Panc1 (cell line): ENCODE results near the gene GJB6. TPM values are rescaled to one million over a fixed set of nuclear protein-coding genes. Genes with fewer than 3 reads are reported as not detected.

ENCODE experiments used
- ATAC-seq: fragments of 200-7000 bp; cut with Tn5 transposase; 2 replicates; pipeline ENCODE4 v1.9.1; 2020; ENCODE audit warnings: mild to moderate bottlenecking, moderate library complexity
- BruUV-seq: library from RNA; stranded (reverse); fragments of 400-500 nt; replicated peaks from 2 replicates; lab custom pipeline; 2021; lab: Mats Ljungman, UMichigan
- CTCF ChIA-PET: fragments of 300-600 bp; sonication (Branson Sonifier 250); formaldehyde crosslinking; loops from one replicate; lab custom pipeline; 2022; ENCODE audit warnings: antibody characterized with exemption; lab: Charles Lee
- POLR2A ChIA-PET: fragments of 300-600 bp; sonication (Branson Sonifier 250); formaldehyde crosslinking; loops from one replicate; lab custom pipeline; 2022; ENCODE audit warnings: antibody characterized with exemption; lab: Charles Lee
- DNase-seq: peaks from one replicate; pipeline ENCODE4 v3.0.0-alpha.2; 2010; ENCODE audit warnings: low read depth, low spot score
- H3K27ac ChIP-seq: 2 replicates; pipeline ENCODE4 v1.5.1; 2011; ENCODE audit warnings: mild to moderate bottlenecking, low read length, inconsistent platforms
- H3K27me3 ChIP-seq: fragments of 200-500 bp; sonication (Bioruptor generic); 2 replicates; pipeline ENCODE4 v1.6.0; 2014; ENCODE audit warnings: low read length, inconsistent platforms; ENCODE audit not compliant: control insufficient read depth, insufficient read depth
- H3K36me3 ChIP-seq: fragments of 200-500 bp; sonication (Bioruptor generic); 2 replicates; pipeline ENCODE4 v1.5.1; 2014; ENCODE audit warnings: inconsistent platforms, mild to moderate bottlenecking, low read length, moderate library complexity; ENCODE audit not compliant: control insufficient read depth, insufficient read depth
- H3K4me1 ChIP-seq: 2 replicates; pipeline ENCODE4 v1.5.1; 2011; ENCODE audit warnings: inconsistent platforms, mild to moderate bottlenecking, low read length, moderate library complexity; ENCODE audit not compliant: control insufficient read depth, insufficient read depth
- H3K4me3 ChIP-seq, 2 experiments: 2 replicates each; pipeline ENCODE4 v1.5.1; 2011 to 2012; ENCODE audit warnings: low read depth in 2 of 2, low read length in 2 of 2, mild to moderate bottlenecking in 2 of 2, inconsistent platforms in 1 of 2, moderate library complexity in 1 of 2
- H3K9me3 ChIP-seq: fragments of 200-500 bp; sonication (Bioruptor generic); 2 replicates; pipeline ENCODE4 v1.5.1; 2014; ENCODE audit warnings: low read depth, mild to moderate bottlenecking, inconsistent platforms, low read length, moderate library complexity; ENCODE audit not compliant: control insufficient read depth, insufficient read depth
- POLR2AphosphoS5 ChIP-seq: IDR thresholded peaks from 2 replicates; pipeline ENCODE4 v1.6.1; 2012; ENCODE audit warnings: mild to moderate bottlenecking, low read depth, low read length, moderate library complexity
- REST ChIP-seq, 2 experiments: IDR thresholded peaks; 2 replicates each; pipeline ENCODE4 v1.6.1; 2011 to 2012; ENCODE audit warnings: low read depth in 2 of 2, control low read depth in 1 of 2, low read length in 1 of 2, mild to moderate bottlenecking in 1 of 2, moderate library complexity in 1 of 2; ENCODE audit not compliant: insufficient read depth in 1 of 2
- SIN3A ChIP-seq: IDR thresholded peaks from 2 replicates; pipeline ENCODE4 v1.6.1; 2012; ENCODE audit warnings: low read depth, mild to moderate bottlenecking, low read length, moderate library complexity, borderline replicate concordance; ENCODE audit not compliant: insufficient read depth
- TCF7L2 ChIP-seq: IDR thresholded peaks from 2 replicates; pipeline ENCODE4 v1.6.1; 2011; ENCODE audit warnings: mild to moderate bottlenecking, low read depth, low read length, inconsistent platforms
- in situ Hi-C: cut with HindIII; loops from 2 replicates; pipeline ENCODE4 v1.10.0; 2016; ENCODE audit warnings: low sequenced_read_pairs, low pct_unique_long_range_greater_than_20kb
- intact Hi-C: fragments of 100-400 bp; cut with micrococcal nuclease; formaldehyde crosslinking; loops from one replicate; pipeline ENCODE4 v1.10.0; 2022; ENCODE audit not compliant: unreplicated experiment
- total RNA-seq: library from RNA; stranded (reverse); gene quantifications from one replicate; pipeline ENCODE4 v1.2.1, GENCODE V29; 2021; ENCODE audit not compliant: unreplicated experiment
- TF ChIP-seq, protein P1 (sequence below): fragments of 450-650 bp; IDR thresholded peaks from 2 replicates; pipeline ENCODE4 v1.5.1; 2017; ENCODE audit warnings: mild to moderate bottlenecking

Gene GJB6
- total RNA-seq, 1 experiment from 2014 or later, result 6.3 TPM

GRCh38 chr13:20192836-20193161, 39.3 kb downstream of the GJB6 start, which contains the start of gene GJB2:
Gene GJB2, minus strand, starts transcription at chr13:20192938. Its CDS starts 3,357 bp downstream, at chr13:20189581.
- Histone ChIP-seq H3K4me3 (peak within 1 kb of the TSS; percentile 43 to 66), H3K27ac (peak within 1 kb of the TSS; percentile 39), H3K9me3 (no peaks in the 10 kb centered on the region), H3K4me1 (no peaks in the 10 kb centered on the region; the same call in 1 of the 2 replicates), H3K27me3 (no peaks in the 10 kb centered on the region; the same call in 1 of the 2 replicates), H3K36me3 (no peaks in the 10 kb centered on the region; the same call in 1 of the 2 replicates)
- in situ Hi-C loops, result no loop called here
- DNase-seq (no peak), ATAC-seq (peak; percentile 77)
- intact Hi-C loops, result no loop called here
- no peak for TF ChIP-seq TCF7L2
- no peak for TF ChIP-seq POLR2AphosphoS5
- TF ChIP-seq, protein P1, sequence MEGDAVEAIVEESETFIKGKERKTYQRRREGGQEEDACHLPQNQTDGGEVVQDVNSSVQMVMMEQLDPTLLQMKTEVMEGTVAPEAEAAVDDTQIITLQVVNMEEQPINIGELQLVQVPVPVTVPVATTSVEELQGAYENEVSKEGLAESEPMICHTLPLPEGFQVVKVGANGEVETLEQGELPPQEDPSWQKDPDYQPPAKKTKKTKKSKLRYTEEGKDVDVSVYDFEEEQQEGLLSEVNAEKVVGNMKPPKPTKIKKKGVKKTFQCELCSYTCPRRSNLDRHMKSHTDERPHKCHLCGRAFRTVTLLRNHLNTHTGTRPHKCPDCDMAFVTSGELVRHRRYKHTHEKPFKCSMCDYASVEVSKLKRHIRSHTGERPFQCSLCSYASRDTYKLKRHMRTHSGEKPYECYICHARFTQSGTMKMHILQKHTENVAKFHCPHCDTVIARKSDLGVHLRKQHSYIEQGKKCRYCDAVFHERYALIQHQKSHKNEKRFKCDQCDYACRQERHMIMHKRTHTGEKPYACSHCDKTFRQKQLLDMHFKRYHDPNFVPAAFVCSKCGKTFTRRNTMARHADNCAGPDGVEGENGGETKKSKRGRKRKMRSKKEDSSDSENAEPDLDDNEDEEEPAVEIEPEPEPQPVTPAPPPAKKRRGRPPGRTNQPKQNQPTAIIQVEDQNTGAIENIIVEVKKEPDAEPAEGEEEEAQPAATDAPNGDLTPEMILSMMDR, result no peak
- no peak for TF ChIP-seq SIN3A
- TF ChIP-seq REST (IDR thresholded peaks at IDR 0.05; ENCODE audit: insufficient read depth in 1 of 2, low read depth in 2 of 2, low read length in 1 of 2), result no peak
- no TSS peak for BruUV-seq
- CTCF ChIA-PET, result no interaction called here
- POLR2A ChIA-PET, result no interaction called here

- Histone ChIP-seq H3K36me3 (no peaks in the 10 kb centered on the region; the same call in 1 of the 2 replicates), H3K4me1 (no peaks in the 10 kb centered on the region; the same call in 1 of the 2 replicates), H3K4me3 (peak overlapping the region; percentile 43 to 66), H3K27ac (peak overlapping the region; percentile 39; the same call in 1 of the 2 replicates), H3K9me3 (no peaks in the 10 kb centered on the region), H3K27me3 (no peaks in the 10 kb centered on the region; the same call in 1 of the 2 replicates)
- BruUV-seq, result no TSS peak
- in situ Hi-C loops, result no loop called here
- TF ChIP-seq TCF7L2, result no peak
- TF ChIP-seq, protein P1, result peak; percentile 12; the same call in 1 of the 2 replicates
- CTCF ChIA-PET, result interaction anchor here (0.6 kb wide), 1 partner anchor 10 kb away, joined by 3 read pairs; no protein-coding TSS in a partner anchor
- intact Hi-C loops, result no loop called here
- ATAC-seq (peak; percentile 54), DNase-seq (no peak)
- POLR2A ChIA-PET, result no interaction called here
Observed at GRCh38 chr13:20192158-20192835, 39.8 kb downstream of the GJB6 start.
